BE2C (cell line): ENCODE data around the gene MSRB2.

Experiments
- DNase-seq: peaks from one replicate; pipeline ENCODE4 v3.0.0-alpha.2; 2020
- H3K27me3 ChIP-seq: fragments of 250-450 bp; sonication (Bioruptor Pico); 2 replicates; pipeline ENCODE4 v1.5.1; 2020; ENCODE audit warnings: mild to moderate bottlenecking
- H3K36me3 ChIP-seq: fragments of 250-450 bp; sonication (Bioruptor Pico); 2 replicates; pipeline ENCODE4 v1.5.1; 2020; ENCODE audit warnings: mild to moderate bottlenecking
- H3K4me1 ChIP-seq: fragments of 250-450 bp; sonication (Bioruptor Pico); 2 replicates; pipeline ENCODE4 v1.5.1; 2020
- H3K4me3 ChIP-seq: 2 replicates; pipeline ENCODE4 v1.5.1; 2011; ENCODE audit warnings: low read depth, low read length
- H3K9me3 ChIP-seq: fragments of 250-450 bp; sonication (Bioruptor Pico); 2 replicates; pipeline ENCODE4 v1.5.1; 2020
- CTCF ChIP-seq: IDR thresholded peaks from 2 replicates; pipeline ENCODE4 v1.5.1; 2012; ENCODE audit warnings: mild to moderate bottlenecking, low read depth, low read length

MSRB2 gene

GRCh38 chr10:23148214-23148613, 52.8 kb downstream of the MSRB2 start:
- Histone ChIP-seq H3K9me3 (no peaks in the 10 kb centered on the region), H3K4me1 (no peaks in the 10 kb centered on the region), H3K4me3 (no peak overlapping the region), H3K27me3 (no peaks in the 10 kb centered on the region), H3K36me3 (no peaks in the 10 kb centered on the region)
- DNase-seq: no peak
- no peak for TF ChIP-seq CTCF

GRCh38 chr10:23150091-23150490, 54.7 kb downstream of the MSRB2 start:
- TF ChIP-seq CTCF: no peak
- no peaks in the 10 kb centered on the region for H3K4me1 ChIP-seq
- no peaks in the 10 kb centered on the region for H3K36me3 ChIP-seq
- no peaks in the 10 kb centered on the region for H3K9me3 ChIP-seq
- H3K27me3 ChIP-seq: no peaks in the 10 kb centered on the region
- no peak overlapping the region for H3K4me3 ChIP-seq
- DNase-seq: no peak

GRCh38 chr10:23150610-23151009, 55.2 kb downstream of the MSRB2 start:
- no peaks in the 10 kb centered on the region for H3K36me3 ChIP-seq
- H3K4me1 ChIP-seq: no peaks in the 10 kb centered on the region
- no peak for TF ChIP-seq CTCF
- no peak overlapping the region for H3K4me3 ChIP-seq
- H3K9me3 ChIP-seq: no peaks in the 10 kb centered on the region
- no peaks in the 10 kb centered on the region for H3K27me3 ChIP-seq
- DNase-seq: no peak

- no peaks in the 10 kb centered on the region for H3K27me3 ChIP-seq
- H3K9me3 ChIP-seq: no peaks in the 10 kb centered on the region
- H3K4me3 ChIP-seq: no peak overlapping the region
- TF ChIP-seq CTCF: no peak
- no peaks in the 10 kb centered on the region for H3K4me1 ChIP-seq
- no peaks in the 10 kb centered on the region for H3K36me3 ChIP-seq
- no peak for DNase-seq
These were observed 55.7 kb downstream of the MSRB2 start for GRCh38 chr10:23151071-23151470.

- no peak for TF ChIP-seq CTCF
- no peaks in the 10 kb centered on the region for H3K9me3 ChIP-seq
- no peak for DNase-seq
These were observed 59.8 kb downstream of the MSRB2 start for GRCh38 chr10:23155169-23155568.

GRCh38 chr10:23156447-23157150, 61.2 kb downstream of the MSRB2 start:
- Histone ChIP-seq H3K27me3 (peaks cover 9% of the 10 kb centered on the region; the same call in 1 of the 2 replicates), H3K36me3 (no peaks in the 10 kb centered on the region), H3K4me1 (no peaks in the 10 kb centered on the region; the same call in 1 of the 2 replicates), H3K4me3 (no peak overlapping the region), H3K9me3 (no peaks in the 10 kb centered on the region)
- TF ChIP-seq CTCF: no peak
- no peak for DNase-seq

More at GRCh38 chr10:23155169-23155568, 59.8 kb downstream of the MSRB2 start:
- H3K36me3 ChIP-seq: no peaks in the 10 kb centered on the region
- no peak overlapping the region for H3K4me3 ChIP-seq
- H3K4me1 ChIP-seq: no peaks in the 10 kb centered on the region; the same call in 1 of the 2 replicates
- 0 out of 2 replicates have a peak, but pooled peaks cover 4% of the 10 kb centered on the region for H3K27me3 ChIP-seq
